HG03108 (cell line): ENCODE results near the gene RALGAPA1.
"Not testable (repeated sequence)": the region's sequence is repeated elsewhere in the genome, so short reads cannot be mapped to it uniquely, and the experiment has no call there.

ENCODE experiments used
- ATAC-seq: cut with Tn5 transposase; IDR thresholded peaks from one replicate; pipeline ENCODE4 v1.9.1; 2021; ENCODE audit warnings: moderate library complexity; ENCODE audit not compliant: unreplicated experiment

RALGAPA1 gene

DNA sequence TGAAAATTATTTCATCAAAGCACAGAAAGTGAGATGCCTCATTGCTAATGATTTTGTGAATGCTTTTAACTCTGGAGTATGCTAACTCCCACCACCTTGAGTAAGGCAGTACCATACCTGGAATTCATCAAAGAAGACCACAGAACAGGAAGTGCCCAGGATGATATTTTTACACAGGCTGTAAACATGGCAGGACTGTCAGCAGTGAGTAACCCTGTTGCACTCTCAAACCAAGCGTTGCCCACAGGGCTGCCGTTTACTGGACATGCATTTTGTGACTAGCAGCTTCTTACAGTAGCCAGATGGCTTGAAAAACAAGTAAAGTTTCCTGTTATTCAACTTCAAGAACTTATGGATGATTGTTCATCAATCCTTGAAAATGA, 42.4 kb downstream of the RALGAPA1 start:
- no peak for ATAC-seq

- ATAC-seq = no peak
Observed at GRCh38 chr14:35766036-35766699, 42.9 kb downstream of the RALGAPA1 start.

- ATAC-seq = no peak
Observed at GRCh38 chr14:35761922-35762321, 47.2 kb downstream of the RALGAPA1 start.

DNA sequence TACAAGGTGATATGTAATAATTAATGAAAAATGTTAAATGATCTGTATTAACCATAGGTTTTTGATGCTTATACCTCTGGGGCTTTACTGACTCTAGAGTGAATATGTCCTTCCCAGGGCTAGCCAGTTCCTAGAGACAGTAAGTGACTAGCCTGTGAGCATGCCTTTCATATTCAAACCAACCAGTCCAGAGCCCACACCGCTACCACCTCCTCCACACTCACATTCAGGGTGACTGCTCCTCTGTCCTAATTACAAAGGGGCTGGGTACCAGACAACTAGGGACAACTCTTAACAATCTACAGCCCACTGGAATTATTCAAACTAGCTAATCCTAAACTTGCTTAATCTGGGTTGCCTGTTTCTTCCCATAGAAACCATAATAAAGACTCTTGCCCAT, 49.0 kb downstream of the RALGAPA1 start:
- ATAC-seq = no peak

GRCh38 chr14:35758523-35759129, 50.5 kb downstream of the RALGAPA1 start:
- no peak for ATAC-seq

GRCh38 chr14:35754671-35755070, 54.4 kb downstream of the RALGAPA1 start:
- no peak for ATAC-seq

- ATAC-seq = no peak
Observed at GRCh38 chr14:35752380-35752779, 56.7 kb downstream of the RALGAPA1 start.

DNA sequence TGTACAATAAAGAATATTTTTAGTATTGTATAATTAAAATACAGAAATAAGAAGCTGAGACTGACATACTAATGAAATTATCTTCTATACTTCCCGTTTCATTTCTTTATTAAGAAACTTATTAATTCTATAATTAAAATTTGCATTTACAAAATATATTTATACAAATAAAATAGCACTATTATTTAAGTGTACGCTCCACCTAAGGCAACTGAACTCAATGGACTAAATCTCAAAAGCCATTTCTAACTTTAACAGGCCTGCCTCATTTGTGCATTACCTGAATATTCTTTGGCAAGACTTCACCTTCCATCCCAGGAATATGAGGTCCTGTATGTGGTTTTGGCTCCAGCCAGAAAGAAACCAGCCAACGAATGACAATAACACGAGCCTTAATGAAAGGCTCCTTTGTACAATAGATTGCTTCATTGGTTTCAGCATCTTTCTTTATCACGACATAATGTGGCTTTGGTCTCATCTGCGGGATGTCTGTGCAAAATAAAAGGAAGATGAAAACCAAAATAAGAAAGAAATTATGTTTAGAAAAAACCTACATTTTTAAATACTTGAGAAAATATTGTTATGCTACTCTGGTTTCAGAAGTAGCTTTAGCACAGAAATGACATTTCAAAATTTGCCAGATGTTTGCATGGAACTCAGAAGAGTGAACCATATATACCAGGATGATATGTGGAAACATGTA, 58.7 kb downstream of the RALGAPA1 start:
- no peak for ATAC-seq

DNA sequence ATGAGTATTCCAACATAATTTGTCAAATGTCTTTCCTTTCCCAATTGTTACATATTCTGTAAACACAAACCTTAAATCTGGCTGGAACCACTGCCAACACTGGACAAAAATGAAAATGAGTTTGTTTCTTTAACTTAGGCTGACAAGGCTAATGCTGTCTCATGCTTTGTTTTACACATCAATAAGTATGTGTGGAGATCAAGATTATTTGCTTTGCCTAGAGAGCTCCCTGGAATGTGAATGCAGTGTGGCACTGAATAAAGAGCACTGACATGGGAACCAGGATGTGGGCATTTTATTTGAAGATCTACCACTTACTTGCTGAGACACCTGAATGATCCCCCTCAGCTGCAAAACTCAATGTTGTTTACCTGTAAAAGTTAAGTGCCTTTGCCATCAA, 61.7 kb downstream of the RALGAPA1 start:
- no peak for ATAC-seq

DNA sequence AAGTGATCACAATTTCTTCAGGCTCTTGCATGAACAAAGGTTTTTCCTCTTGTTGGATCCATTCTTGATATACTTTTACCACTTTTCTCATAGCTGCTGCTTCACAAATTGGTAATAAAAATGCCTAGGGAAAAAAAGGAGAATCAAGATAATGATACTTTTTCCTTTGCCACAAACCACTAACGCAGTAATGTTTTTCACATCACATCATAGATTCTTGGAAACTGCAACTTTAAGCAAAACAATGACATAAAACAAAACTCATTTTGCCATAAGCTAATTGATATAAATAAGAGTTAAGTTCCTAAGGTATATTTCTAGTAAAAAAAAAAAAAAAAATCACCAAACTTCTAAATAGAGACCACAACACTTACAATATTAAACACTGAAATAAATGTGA, 66.7 kb downstream of the RALGAPA1 start:
- ATAC-seq = no peak

- no peak for ATAC-seq
Observed at GRCh38 chr14:35742032-35742371, 67.1 kb downstream of the RALGAPA1 start.

DNA sequence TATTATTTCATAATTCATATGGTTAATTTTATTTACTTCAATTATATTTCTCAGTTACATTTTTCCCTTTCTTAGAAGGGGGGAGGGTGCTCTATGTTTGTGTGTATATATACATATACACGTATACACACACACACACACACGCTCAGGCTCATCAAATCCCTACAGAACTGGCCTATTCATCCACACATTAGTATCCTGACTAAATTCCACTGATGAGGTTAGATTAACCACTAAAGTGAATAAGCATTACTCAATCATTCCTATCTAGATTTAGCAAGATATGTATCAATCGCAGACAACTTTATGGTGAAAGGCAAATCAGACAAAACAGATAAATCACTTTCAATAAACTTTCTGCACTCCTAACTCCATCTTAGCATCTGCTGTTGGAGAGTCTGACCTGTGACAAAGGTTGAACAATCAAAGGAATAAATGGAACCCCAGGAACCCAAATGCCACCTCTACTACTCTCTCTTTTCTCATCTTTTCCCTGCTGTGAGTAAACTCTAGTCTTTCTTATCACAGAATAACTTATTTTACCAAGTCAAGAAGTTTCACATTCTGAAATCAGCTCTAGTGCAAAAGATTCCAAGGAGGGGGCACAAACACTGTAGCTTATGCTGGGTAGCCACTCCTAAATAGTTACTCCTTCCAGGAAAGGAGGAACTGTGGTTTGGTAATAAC, 67.6 kb downstream of the RALGAPA1 start:
- no peak for ATAC-seq

DNA sequence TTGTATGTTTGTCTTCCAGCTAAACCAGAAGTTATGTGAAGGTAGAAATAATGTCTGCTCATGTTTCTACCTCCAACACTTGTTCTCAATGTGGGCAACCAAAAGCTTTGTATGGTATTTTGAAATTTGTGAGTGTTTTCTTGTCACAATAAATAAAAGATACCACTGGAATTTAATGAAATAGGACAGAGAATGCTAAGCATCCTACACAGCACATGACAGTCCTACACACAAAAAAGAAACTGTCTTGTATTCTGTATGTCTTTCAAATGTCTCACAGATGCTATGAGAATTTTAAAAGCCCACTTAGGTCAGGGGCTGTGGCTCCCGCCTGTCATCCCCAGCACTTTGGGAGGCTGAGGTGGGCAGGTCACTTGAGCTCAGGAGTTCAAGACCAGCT, 68.9 kb downstream of the RALGAPA1 start:
- no peak for ATAC-seq

GRCh38 chr14:35735163-35735562, 73.9 kb downstream of the RALGAPA1 start:
- not testable (repeated sequence) for ATAC-seq

GRCh38 chr14:35733510-35733909, 75.6 kb downstream of the RALGAPA1 start:
- not testable (repeated sequence) for ATAC-seq

GRCh38 chr14:35730871-35731270, 78.2 kb downstream of the RALGAPA1 start:
- ATAC-seq = no peak

GRCh38 chr14:35727764-35728163, 81.3 kb downstream of the RALGAPA1 start:
- ATAC-seq = no peak

DNA sequence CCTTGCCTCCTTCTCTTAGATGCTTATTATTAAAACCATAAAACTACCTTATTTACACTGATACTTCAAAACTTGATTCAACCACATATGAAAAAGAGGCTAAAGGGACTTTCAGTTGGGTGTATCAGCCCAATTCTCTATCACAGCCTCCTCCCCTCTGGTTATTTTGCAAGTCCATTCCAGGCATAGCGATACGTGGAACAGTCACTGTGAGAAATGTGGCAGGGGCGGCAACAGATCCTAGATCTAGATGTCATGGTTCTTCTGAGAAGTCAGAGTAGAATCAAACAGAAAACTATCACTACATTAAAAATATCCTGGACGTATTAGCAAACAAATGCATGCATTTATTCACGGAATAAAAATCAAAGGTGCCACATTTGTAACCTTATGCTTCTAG, 83.2 kb downstream of the RALGAPA1 start:
- ATAC-seq = no peak

DNA sequence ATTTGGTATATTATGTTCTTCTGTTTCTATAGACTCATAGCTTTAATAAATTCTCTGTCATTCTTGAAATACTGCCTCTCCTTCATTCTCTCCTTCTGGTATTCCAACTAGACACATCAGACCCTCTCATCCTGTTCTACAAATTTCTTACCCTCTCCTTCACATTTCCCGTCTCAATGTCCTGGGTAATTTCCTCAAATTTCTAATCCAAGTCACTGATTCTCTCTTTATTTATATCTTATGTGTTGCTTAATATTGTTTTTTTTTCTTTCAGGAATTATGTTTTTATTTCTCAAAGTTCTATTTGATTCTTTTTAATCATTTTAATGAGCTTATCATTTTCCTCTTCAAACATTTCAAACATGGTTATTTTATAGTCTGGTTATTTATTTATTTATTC, 94.0 kb downstream of the RALGAPA1 start:
- ATAC-seq = no peak

GRCh38 chr14:35712466-35712865, 96.6 kb downstream of the RALGAPA1 start:
- no peak for ATAC-seq

DNA sequence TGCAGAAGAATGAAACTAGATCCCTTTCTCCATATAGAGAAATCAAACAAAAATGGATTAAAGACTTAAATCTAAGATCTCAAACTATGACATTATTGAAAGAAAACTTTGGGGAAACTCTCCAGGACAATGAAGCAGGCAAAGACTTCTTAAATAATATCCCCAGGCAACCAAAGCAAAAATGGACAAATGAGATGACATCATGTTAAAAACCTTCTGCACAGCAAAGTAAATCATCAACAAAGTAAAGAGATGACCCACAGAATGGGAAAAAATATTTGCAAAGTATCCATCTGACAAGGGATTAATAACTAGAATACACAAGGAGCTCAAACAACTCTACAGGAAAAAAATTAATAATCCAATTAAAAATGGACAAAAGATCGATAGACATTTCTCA, 101.0 kb downstream of the RALGAPA1 start:
- no peak for ATAC-seq

DNA sequence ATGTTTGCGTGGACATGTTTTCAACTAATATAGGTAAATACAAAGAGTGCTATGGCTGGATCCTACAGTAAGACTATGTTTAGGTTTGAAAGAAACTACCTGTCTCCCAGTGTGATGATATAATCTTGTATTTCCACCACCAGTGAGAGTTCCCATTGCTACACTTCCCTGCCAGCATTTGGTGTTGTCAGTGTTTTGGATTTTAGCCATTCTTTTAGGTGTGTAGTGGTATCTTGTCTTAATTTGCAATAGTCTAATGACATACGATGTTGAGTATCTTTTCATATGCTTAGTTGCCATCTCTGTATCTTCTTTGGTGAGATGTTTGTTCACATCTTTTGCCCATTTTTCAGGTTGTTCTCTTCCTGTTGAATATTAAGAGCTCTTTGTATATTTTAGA, 103.5 kb downstream of the RALGAPA1 start:
- no peak for ATAC-seq
